Measurements from ENCODE around the gene FRMPD3.

FRMPD3 gene

DNA sequence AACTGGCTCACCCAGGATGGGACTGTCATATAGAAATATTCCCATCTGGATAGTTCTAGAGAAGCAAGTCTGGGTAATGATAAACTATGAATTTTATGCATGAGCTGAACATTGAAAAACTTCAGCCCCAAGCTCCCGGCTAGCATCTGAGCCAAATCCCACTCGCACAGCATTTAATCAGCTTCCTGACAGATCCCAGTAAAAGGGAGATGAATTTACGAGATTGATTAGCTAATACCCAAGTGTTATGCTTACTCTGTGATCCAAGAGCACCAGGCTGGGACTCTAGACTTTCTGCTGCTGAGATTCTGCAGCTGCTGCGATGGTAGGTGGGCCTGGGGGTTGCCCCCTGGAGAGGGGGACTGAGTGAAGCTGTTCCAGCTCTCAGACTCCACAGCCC is 28.0 kb downstream of the FRMPD3 start:
- no peak overlapping the region for H3K4me3 ChIP-seq (ENCODE audit: low read depth, low read length)

- no peak overlapping the region for H3K4me3 ChIP-seq (ENCODE audit: low read depth, low read length)
These were observed 30.8 kb downstream of the FRMPD3 start for GRCh38 chrX:107480272-107480671.

GRCh38 chrX:107482046-107482445 is 32.6 kb downstream of the FRMPD3 start:
- H3K4me3 ChIP-seq (ENCODE audit: low read depth, low read length), result no peak overlapping the region

DNA sequence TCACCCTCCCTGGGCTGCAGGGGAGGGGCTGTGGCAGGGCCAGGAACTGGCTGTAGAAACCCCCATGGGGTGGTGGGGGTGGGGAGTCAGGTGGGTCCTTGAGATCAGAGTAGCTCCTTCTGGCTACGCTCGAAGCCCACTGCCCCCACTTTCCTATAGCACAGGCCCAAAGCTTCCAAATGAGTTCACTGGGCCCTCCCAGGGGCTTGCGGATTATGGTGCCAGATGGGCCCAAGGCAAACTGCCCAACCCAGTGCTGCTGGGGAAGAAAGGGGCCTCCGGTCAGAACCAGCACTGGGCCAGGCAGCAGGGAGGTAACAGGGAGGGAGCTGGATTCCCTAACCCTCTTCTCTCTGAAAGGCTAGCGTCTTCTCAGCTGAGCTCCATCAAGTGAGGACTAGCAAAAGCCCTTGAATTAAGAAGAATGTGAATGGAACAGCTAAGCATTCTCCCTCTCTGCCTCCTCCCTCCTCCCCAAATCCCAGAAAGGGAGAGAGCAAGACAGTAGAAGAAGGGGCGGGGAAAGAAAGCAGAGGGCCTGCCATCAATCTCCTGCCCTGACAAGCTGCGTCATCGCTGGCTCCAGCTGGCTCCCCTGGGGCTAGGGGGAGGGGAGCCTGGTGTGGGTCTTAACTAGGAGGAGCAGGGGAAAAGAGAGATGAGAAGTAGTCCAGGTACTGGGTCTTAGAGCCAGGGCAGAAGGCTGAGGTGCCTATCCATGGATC is 34.7 kb downstream of the FRMPD3 start:
- H3K4me3 ChIP-seq (ENCODE audit: low read depth, low read length), result no peak overlapping the region

DNA sequence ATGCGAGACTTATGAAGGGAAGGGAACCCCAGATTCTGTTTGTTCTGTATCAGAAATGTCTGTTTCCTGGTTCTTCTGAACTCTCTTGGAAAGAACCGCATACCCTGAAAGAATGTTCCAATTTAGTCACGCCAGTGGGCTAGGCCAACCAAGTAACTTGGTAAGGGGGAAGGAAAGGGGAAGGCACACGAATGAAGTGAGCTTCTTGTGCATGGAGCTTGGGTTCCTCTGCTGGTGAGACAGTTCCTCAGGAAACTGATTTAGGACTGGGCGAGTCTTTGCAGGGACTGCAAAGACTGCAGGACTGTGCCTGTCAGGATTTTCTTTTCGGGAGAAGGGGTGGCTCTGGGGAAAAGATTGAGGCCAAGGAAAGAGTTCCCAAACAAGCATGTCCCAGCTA is 35.6 kb downstream of the FRMPD3 start:
- H3K4me3 ChIP-seq (ENCODE audit: low read depth, low read length), result no peak overlapping the region

GRCh38 chrX:107493141-107493540 is 43.7 kb downstream of the FRMPD3 start:
- no peak overlapping the region for H3K4me3 ChIP-seq (ENCODE audit: low read depth, low read length)

GRCh38 chrX:107496786-107497185 is 47.3 kb downstream of the FRMPD3 start:
- no peak overlapping the region for H3K4me3 ChIP-seq (ENCODE audit: low read depth, low read length)

Data from iPS-11a (cell line).